Progenitor cell of endocrine pancreas (in vitro differentiated cells): ENCODE data around the gene HLF. TPM values are rescaled to one million over a fixed set of nuclear protein-coding genes. Genes with fewer than 3 reads are reported as not detected.

Experiments used
- DNase-seq: peaks from one replicate; pipeline ENCODE4 v3.0.0; 2021; ENCODE audit warnings: low spot score; ENCODE audit not compliant: unreplicated experiment
- H3K27ac Mint-ChIP-seq: 2 replicates; pipeline ENCODE4 v1.8.0; 2021; ENCODE audit warnings: mild to moderate bottlenecking, moderate library complexity, mixed read lengths
- H3K27me3 Mint-ChIP-seq: 2 replicates; pipeline ENCODE4 v1.8.0; 2021; ENCODE audit warnings: mixed read lengths
- H3K36me3 Mint-ChIP-seq: 2 replicates; pipeline ENCODE4 v1.8.0; 2022; ENCODE audit warnings: mixed read lengths; ENCODE audit not compliant: insufficient read depth
- H3K4me1 Mint-ChIP-seq: 2 replicates; pipeline ENCODE4 v1.8.0; 2021; ENCODE audit warnings: low read depth, mixed read lengths
- H3K4me3 Mint-ChIP-seq: 2 replicates; pipeline ENCODE4 v1.8.0; 2021; ENCODE audit warnings: low read depth, mild to moderate bottlenecking, moderate library complexity, mixed read lengths
- H3K9me3 Mint-ChIP-seq: 2 replicates; pipeline ENCODE4 v1.8.0; 2021; ENCODE audit warnings: low read depth, mixed read lengths
- CTCF ChIP-seq: fragments of 200-600 bp; sonication (generic); IDR thresholded peaks from one replicate; pipeline ENCODE4 v1.5.0; 2021; ENCODE audit warnings: antibody characterized with exemption, mild to moderate bottlenecking; ENCODE audit not compliant: unreplicated experiment
- total RNA-seq: library from RNA; stranded (reverse); gene quantifications from 2 replicates; pipeline ENCODE4 v1.2.1, GENCODE V29; 2021

Gene HLF
- total RNA-seq, 1 donor from 2014 or later, result 0.41 TPM

DNA sequence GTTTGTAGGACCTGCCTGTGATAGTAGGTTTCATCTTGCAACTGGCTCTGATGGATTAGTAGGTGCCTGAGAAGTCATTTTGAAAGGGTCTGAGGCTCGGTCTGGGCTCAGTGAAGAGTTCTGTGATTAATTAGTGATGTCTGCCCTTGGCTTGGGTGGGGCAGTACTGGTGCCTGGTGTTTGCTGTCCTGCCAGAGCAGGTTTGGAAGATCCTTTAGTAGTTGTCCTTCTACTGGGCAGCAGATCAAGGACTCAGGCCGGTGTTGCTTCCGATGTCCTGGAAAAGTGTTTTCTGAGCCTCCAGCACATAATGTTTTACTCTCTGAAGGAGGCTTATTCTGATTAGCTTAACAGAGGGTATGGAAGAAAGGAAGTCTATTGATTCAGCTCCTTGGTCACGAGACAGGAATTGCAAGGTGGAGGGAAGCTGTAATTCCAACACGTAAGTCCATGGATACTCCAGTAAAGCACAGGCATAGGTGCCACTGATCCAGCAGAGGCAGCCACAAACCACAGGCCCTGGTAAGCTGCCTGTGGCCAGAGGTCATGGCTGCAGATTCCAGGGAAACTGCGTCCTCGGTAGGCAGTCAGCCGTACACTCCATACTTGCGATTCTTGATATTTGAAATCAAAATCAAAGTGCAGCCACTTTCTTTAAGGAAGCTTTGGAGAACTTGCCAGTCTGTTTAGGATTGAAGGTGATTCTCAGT lies 18.7 kb downstream of the HLF start:
- Mint-ChIP-seq H3K9me3 (no peaks in the 10 kb centered on the region), H3K4me3 (no peak overlapping the region), H3K27me3 (no peaks in the 10 kb centered on the region), H3K27ac (no peak overlapping the region), H3K4me1 (peaks cover 4% of the 10 kb centered on the region), H3K36me3 (no peaks in the 10 kb centered on the region)
- no peak for DNase-seq
- TF ChIP-seq CTCF, result no peak

DNA sequence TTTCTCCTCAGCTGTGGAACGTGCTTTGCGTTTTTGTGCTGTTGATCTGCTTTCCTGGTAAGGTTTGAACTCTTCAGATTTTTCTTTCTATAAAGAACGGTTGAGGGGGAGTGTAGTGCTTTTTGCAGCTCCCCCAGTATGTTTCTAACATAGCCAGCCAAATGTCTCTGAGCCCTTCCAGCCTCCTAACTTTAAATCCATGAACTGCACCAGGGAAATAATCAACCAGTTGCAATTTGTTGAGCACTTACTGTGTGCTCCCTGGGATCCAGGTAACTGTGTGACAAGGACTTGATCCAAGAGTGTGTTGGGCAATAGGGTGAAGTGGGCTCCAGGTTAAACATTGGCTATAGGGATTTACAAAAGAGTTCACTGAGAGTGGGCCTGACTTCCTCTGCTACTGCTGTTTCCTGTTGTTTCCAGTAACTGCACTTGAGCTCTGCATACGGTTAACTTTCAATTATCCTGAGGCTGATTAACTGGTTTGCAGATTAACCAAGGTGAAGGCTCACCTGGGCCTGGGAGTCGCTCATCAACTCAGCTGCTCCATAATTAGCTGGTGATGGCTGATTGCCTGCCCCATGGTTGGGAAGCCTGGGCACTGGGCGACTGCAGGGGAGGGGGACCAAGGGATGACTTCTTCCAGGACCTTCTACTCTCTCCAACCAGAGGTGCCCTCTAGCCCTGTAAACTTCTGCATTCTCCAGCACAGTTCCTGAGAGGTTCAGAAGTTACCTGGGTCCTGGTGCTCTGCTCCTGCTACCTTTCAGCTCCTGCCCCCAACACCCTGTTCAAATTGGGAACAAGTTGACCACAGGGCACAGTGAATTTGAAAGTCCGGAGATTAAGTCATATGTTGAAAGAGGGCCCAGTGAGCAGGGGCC lies 19.5 kb downstream of the HLF start:
- Mint-ChIP-seq H3K4me1 (peaks cover 4% of the 10 kb centered on the region), H3K27me3 (no peaks in the 10 kb centered on the region), H3K9me3 (no peaks in the 10 kb centered on the region), H3K4me3 (no peak overlapping the region), H3K27ac (no peak overlapping the region), H3K36me3 (no peaks in the 10 kb centered on the region)
- TF ChIP-seq CTCF, result no peak
- DNase-seq, result no peak

GRCh38 chr17:55284944-55285339 lies 20.2 kb downstream of the HLF start:
- TF ChIP-seq CTCF, result no peak
- no peaks in the 10 kb centered on the region for H3K27me3 Mint-ChIP-seq
- H3K9me3 Mint-ChIP-seq, result no peaks in the 10 kb centered on the region
- DNase-seq, result no peak
- H3K4me3 Mint-ChIP-seq, result no peak overlapping the region
- peaks cover 4% of the 10 kb centered on the region for H3K4me1 Mint-ChIP-seq
- H3K27ac Mint-ChIP-seq, result no peak overlapping the region
- H3K36me3 Mint-ChIP-seq, result no peaks in the 10 kb centered on the region

GRCh38 chr17:55285340-55286301 lies 20.9 kb downstream of the HLF start:
- TF ChIP-seq CTCF, result no peak
- H3K4me1 Mint-ChIP-seq, result peaks cover 4% of the 10 kb centered on the region
- H3K36me3 Mint-ChIP-seq, result no peaks in the 10 kb centered on the region
- no peak overlapping the region for H3K4me3 Mint-ChIP-seq
- peaks cover 2% of the 10 kb centered on the region for H3K9me3 Mint-ChIP-seq
- no peak for DNase-seq
- H3K27ac Mint-ChIP-seq, result no peak overlapping the region
- H3K27me3 Mint-ChIP-seq, result peaks cover 3% of the 10 kb centered on the region
